NCI-H146 treated with DMSO at 0.1 percent for 48 hours (cell line): ENCODE results near the gene DDX25.
"Not testable (repeated sequence)": the region's sequence is repeated elsewhere in the genome, so short reads cannot be mapped to it uniquely, and the experiment has no call there.

Experiments
- DNase-seq: peaks from one replicate; lab custom pipeline; 2025; ENCODE audit not compliant: unreplicated experiment; lab: John Stamatoyannopoulos, UW

DDX25 gene

DNA sequence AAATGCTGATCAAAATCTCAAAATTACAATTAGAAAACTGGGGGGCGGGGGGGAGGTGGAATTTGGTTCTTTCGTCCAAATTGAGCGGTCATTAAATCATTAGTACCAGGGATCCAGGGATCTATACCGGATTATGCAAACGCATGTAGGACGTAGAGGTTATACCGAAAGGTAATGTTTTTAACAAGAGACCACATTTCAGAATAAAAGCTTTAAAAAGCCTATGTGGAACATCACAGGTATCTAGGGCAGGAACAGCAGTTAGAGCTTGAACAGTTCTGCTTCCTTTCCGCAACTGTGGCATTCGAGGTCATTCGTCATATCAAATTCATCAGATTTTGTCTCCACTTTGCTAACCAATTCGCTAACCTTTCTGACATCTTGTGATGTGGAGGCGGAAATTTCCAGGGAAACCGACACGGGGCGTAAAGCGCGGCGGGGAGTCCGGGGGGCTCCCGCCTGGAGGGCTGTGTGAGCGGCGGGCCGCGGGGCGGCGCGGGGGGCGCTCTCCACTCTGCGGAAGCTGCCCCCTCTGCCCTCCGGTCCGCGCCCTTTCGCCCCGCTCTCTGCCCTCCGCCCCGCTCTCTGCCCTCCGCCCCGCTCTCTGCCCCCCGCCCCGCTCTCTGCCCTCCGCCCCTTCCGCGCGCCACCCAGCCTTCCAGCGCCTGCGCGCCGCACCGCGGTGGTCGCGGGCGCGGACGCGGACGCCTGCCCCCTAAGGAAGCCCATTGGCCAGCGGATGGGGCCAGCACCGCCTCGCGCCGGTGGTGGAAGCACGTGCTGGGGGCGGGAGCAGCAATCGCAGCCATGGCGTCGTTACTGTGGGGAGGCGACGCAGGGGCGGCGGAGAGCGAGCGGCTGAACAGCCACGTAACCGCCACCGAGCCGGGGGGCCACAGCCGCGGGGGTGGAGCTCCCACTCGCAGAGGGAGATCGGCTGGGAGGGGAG, at the start of gene DDX25:
Gene DDX25 (plus strand): TSS at position 798 of the 949 bp plus-strand sequence. CDS start 10 bp downstream, at position 808.
- peak; percentile 59 for DNase-seq

DNA sequence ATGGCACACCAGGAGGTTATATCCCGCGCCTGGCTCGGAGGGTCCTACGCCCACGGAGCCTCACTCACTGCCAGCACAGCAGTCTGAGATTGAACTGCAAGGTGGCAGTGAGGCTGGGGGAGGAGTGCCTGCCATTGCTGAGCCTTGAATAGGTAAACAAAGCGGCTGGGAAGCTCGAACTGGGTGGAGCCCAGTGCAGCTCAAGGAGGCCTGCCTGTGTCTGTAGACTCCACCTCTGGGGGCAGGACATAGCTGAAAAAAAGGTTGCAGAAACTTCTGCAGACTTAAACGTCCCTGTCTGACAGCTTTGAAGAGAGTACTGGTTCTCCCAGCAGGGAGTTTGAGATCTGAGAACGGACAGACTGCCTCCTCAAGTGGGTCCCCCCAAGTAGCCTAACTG, 46.6 kb upstream of the DDX25 start:
- DNase-seq, result not testable (repeated sequence)

DNA sequence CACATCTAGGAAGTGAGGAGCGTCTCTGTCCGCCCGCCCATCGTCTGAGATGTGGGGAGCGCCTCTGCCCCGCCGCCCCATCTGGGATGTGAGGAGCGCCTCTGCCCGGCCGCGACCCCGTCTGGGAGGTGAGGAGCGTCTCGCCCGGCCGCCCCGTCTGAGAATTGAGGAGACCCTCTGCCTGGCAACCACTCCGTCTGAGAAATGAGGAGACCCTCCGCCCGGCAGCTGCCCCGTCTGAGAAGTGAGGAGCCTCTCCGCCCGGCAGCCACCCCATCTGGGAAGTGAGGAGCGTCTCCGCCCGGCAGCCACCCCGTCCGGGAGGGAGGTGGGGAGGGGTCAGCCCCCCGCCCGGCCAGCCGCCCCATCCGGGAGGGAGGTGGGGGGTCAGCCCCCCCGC, 41.5 kb upstream of the DDX25 start:
- not testable (repeated sequence) for DNase-seq

DNA sequence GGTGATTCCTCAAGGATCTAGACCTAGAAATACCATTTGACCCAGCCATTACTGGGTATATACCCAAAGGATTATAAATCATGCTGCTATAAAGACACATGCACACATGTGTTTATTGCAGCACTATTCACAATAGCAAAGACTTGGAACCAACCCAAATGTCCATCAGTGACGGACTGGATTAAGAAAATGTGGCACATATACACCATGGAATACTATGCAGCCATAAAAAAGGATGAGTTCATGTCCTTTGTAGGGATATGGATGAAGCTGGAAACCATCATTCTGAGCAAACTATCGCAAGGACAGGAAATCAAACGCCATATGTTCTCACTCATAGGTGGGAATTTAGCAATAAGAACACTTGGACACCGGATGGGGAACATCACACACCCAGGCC, 39.0 kb upstream of the DDX25 start:
- not testable (repeated sequence) for DNase-seq

DNA sequence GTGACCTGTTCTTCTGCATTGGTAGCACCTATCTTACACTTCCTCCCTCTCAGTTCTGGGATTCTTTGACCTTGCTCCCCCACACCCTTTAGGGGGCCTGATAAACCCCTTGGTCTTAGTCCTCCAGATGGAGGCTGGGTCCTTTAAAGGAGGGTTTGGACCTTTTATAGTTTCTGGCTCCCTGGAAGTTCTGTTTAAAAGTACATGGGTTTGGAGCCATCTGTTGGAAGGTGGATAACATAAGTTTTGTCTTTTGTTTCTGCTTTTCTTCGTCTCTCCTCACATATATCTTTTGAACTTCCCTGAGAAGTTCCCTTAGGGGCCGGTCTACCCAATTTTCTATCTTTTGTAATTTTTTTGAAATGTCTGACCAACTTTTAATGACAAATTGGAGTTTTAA, 34.8 kb upstream of the DDX25 start:
- DNase-seq, result no peak

DNA sequence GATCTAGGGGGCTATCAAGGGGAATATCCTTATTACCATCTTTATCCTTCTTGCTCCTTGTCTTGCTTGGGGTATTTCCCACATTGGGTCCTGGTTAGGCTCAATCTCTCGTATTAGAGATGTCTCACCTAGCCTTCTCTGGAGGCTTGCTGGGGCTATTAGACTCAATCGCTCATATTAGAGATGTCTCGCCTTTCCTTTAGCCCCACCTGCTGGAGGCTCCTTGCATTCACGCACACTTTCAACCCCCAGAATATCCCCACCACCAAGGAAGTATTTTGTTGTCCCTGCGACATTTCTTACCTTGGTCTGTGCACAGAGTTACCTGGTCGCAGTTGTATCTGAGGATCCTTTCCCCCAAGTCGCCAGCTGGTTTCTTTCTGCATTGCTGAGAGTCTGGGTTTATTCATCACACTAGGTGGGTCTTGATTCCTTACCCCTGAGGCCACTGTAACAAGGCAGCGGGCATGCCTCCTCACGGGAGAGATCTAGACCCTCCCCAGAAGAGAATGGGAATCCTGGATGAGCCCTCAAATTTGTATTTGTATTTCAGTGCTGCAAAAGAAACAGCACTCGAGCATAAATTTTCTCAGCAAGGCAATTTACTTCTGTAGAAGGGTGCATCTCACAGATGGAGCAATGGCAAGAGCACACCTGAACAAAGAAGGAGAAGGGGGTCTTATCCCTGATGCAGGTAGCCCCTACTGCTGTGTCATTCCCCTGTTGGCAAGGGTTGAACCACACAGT, 32.7 kb upstream of the DDX25 start:
- DNase-seq, result no peak

DNA sequence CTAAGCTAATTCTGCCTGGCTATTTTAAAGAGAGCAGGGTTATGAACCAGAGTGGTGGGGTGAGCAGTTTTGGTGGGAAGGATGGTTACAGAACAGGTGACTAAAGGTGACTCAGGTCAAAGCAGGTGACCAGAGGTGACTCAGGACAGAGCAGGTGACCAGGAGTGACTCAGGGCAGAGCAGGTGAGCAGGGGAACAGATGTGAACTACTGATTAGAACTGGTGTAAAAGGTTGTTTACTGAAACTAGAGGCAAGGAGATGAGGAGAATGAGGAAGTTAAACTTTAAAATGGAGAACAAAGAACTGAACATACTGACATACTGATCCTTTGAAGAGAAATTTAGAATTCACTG, 32.2 kb upstream of the DDX25 start:
- no peak for DNase-seq

DNA sequence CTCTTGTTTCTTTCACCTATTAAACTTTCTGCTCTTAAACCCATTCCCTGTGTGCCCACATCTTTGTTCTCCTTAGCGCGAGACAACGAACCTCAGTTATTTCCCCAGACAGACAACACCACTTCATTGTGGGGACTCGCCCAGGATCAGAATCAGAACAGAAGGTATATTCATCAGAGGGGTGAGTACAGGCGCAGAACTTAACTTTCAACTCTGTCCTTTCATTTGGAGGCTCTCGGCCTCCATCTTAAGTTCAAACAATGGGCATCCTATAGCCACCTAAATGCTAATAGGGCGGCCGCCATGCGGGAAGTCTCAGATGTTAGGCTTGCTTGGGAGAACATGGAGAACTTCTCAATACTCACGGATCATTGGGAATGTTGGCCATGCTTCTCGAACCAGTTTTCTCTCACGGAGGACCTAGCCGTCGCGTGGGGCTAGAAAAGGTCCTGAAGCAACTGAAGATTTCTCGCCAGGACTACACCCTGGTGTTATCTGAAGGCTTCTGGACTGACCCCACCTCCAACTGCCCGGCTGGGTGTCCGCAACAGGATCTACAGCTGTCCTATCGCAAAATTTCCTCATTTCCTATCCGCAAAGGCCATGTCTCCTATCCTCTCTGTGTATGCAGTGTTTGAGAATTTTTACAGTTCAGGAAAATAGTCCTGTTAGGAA, 30.3 kb upstream of the DDX25 start:
- DNase-seq, result peak; percentile 38

DNA sequence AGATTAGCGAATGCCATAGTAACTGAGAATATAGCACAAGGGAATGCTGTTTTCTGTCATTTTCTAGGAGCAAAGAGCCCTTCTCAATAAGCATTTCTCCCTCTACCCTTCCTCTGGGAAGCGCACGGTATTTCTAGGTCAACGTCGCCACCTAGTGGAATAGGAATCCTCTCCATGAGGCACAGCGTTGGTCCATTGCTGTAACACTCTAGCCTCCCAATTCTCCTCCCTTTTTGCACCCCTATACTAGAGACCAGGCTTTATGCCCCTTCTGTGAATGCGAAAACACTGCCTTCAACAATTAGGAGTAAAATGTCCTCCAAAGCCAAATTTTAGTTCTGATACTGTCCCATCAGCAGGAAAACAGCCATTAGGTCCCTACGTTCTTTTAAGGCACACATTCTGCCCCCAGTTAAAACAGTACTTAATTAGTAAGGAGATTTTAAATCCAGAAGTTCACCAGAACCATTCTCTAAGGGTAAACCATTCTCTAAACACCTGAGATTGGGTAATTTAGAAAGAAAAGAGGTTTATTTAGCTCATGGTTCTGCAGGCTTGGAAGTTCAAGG, 29.7 kb upstream of the DDX25 start:
- DNase-seq, result peak; percentile 85

DNA sequence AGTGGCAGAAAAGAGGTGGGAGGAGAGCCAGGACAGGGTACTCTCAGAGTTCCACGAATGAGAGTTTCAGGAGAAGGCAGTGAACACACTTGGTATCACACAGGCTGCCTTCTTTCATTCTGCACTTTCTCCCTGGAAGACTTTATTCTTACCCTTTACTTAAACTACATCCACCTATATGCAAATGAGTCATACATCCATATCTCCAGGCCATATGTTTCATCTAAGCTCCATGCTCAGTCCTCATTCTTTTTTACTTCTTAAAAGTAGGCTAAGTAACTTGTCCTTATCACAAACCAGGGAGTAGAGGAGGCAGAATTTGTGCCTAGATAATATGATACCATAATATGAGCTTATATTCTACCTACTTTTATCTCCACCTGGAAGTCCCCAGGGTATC, 23.0 kb upstream of the DDX25 start:
- no peak for DNase-seq

DNA sequence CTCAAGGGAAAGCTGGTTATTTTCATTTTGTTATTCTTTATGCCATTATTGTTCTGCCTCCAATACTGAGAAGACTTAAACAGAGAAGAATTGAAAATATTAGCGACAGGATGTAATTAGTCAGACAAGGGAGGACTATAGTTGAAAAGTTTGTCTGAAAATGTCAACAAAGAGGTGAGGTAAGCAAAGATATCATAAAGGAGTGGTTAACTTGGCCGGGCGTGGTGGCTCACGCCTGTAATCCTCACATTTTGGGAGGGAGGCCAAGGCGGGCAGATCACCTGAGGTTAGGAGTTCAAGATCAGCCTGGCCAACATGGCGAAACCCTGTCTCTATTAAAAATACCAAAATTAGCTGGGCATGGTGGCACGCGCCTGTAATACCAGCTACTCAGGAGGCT, 20.9 kb upstream of the DDX25 start:
- DNase-seq, result no peak

DNA sequence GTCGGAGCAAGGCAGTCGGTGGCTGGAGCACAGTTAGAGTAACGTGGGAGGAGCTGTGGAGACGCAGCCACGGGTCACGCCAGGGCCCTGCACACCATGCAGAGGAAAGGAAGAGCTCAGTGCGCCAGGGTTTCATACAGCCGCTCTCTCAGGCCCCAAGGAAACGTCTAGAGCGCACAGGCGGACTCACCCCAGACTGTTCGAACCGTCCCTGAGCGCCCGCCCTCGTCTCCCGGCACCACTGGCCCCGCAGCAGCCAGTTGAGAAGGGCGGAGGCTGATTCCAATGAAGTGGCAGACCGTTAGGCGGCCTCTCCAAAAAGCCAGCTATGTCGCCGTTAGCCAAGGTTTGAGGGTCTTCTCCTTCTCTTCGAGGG, 17.3 kb upstream of the DDX25 start:
- DNase-seq, result peak; percentile 36

DNA sequence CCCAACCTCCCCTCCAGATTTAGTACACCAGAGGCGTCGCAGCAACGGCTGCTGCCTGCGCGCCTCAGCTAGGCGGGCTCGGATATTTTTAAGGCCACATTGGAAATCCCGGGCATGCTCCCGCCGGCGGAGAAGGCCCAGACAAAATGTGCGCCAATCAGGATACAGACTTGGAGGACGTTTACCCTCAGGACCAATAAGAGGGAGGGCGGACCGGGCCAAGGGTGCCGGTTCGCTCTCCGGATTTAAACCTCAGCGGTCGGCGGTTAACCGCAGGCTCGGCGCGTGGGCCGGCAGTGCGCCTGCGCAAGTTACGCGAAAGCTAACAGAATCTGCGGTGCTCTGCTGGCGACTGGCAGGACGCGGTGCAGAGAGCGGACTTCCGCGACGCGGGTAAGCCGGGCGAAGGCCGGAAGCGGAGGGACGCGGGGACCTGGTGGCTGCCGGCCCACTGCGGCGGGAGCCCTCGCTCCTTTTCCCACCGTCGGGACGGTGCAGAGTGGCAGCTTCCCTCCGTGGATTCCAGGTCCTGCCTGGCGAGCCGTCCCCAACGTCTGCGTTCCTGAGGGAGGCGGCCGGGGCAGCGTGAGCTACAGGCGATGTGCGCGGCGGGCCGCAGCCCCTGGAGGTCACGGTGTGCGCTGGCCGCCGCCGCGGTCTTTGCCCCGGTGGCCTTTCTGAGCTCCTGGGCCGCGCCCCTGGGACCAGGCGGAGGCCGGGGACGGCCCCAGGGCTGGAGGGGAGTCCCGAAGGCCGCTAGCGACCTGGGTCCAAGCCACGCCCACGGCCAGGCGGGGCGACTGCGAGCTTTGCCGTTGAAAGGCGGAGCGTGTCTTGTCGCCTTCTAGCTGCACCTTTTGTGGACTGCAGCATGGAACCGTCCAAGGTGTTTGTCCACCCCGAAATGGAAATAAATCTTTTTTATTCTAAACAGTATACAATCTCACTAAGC, 16.7 kb upstream of the DDX25 start, which contains the start of gene HYLS1:
Gene HYLS1 (plus strand): TSS at position 296 of the 952 bp plus-strand sequence. CDS start 11,701 bp downstream, outside the sequence.
- DNase-seq, result peak; percentile 73

DNA sequence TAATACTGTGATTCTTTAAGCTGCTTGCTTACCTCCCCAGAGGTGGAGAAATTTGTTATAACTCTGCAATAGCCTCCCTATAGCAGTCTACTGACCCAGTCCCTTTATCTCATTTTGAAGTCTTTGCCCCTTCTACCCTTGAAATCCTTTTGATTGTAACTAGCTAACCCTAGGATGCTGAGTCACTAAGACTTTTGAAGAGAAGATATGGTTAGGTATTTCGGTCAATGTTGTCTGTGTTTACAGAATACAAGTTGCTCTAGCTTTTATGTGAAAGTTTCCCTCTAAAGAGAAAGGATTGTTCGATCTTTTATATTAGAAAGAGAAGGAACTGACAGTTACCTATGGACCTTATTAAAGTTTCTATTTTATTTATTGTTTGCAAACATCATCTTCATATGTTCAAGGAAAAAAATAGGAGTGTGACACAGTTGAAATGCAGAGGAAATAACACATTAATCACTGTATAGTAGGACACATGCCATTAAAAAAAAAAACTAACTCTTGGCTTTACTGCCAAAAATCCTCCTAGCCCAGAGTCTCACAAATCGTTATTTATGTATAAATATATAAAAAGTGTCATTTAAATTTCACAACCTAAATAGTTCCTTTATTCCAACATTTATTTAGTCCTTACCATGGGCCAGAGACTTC, 13.7 kb upstream of the DDX25 start:
- DNase-seq, result no peak

DNA sequence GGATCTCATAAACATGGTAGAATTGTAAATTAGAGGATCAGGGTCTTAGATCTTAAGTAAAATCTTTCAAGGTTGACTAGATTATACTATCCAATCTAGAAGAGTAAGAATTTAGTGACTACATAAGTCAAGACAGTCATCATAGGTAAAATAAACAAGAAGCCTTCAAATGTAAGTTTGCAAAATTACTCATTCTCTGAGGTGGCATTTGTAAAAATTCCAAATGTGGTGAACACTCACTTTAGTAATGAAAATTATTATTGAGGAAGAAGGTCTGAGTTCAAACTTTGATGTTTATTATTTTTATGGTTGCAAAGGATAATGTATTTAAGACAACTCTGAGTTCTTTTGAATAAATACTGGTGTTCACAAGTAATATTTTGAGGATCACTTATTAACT, 12.2 kb upstream of the DDX25 start:
- DNase-seq, result no peak

DNA sequence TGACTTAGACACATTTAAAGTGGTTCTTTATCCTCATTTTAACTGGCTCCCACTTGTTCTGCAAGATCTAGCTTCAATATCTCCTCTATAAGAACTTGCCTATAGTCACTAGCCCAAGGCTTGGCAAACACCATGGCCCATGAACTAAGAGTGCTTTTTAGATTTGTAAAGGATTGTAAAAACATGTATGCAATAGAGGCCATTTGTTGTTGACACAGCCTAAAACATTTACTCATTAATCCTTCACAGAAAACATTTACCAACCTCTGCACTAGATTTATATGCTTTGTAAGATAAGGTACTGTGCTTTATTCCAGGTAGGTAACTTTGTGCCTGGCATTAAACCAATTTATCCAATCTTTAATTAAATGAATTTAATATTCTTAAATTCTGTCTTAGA, 11.3 kb upstream of the DDX25 start:
- DNase-seq, result no peak

DNA sequence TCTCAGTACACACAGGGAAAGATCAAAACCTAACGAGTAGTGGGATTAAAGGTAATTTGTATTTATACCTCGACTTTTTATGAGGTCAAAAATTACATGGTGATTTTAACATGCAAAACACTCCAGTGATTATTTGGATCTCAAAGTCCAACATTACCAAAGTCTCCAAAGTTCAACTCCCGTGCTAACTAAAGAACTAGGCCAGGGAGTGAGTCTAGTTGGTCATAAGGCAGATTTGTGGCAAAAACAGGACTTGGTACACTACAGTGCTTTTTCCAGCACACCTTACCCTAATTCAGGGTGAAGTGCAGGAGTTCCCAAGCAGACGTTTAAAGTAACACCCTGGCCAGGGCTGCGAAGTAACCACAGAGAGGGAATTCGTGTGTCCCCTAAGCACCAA, 2.4 kb upstream of the DDX25 start:
- no peak for DNase-seq

DNA sequence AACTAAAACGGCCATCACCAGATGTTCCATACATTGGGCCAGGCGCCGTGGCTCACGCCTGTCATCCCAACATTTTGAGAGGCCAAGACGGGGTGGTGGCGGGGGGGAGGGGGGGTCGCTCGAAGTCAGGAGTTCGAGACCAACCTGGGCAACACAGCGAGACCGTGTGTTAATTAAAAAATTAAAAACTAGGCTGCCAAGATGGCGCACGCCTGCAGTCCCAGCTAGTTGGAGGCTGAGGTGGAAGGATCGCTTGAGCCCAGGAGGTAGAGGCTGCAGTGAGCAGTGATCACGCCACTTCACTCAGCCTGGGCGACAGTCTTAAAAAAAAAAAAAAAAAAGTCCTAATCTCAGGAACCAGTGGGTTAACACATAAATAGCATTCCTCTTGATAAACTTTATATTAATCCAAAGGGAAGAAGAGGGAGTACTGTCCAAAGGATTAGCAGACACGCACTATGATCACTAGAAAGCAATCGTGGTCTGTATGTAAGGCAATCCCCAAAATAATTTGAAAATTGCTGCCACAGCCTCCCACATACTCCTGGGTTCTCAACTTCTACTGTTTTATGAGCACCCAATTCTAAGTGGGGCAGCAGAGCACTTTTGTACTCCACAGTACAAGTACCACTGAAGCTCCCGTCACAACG, 1.9 kb upstream of the DDX25 start:
- DNase-seq, result no peak
